WTC11 (cell line): ENCODE results near the gene CIT. TPM values are rescaled to one million over a fixed set of nuclear protein-coding genes. Genes with fewer than 3 reads are reported as not detected.

Source experiments
- ATAC-seq: fragments of 200-7000 bp; cut with Tn5 transposase; 2 replicates; pipeline ENCODE4 v1.10.0; 2021; ENCODE audit warnings: mild to moderate bottlenecking, moderate library complexity
- CTCF ChIA-PET: fragments of 300-600 bp; sonication (Branson Sonifier 250); formaldehyde crosslinking; loops from one replicate; lab custom pipeline; 2021; ENCODE audit warnings: antibody characterized with exemption; lab: Charles Lee
- POLR2A ChIA-PET: fragments of 350-600 bp; sonication (Branson Sonifier 250); formaldehyde crosslinking; loops from one replicate; lab custom pipeline; 2021; ENCODE audit warnings: antibody characterized with exemption; lab: Charles Lee
- DNase-seq: peaks from one replicate; pipeline ENCODE4 v3.0.0; 2021; ENCODE audit warnings: low spot score
- H3K27ac Mint-ChIP-seq: 2 replicates; pipeline ENCODE4 v1.8.0; 2021; ENCODE audit warnings: mixed read lengths
- H3K27me3 Mint-ChIP-seq: 2 replicates; pipeline ENCODE4 v1.8.0; 2021; ENCODE audit warnings: low read depth, mild to moderate bottlenecking, moderate library complexity, mixed read lengths
- H3K36me3 Mint-ChIP-seq: 2 replicates; pipeline ENCODE4 v1.8.0; 2021; ENCODE audit warnings: mixed read lengths
- H3K4me1 Mint-ChIP-seq: 2 replicates; pipeline ENCODE4 v1.8.0; 2022; ENCODE audit warnings: mixed read lengths
- H3K4me3 Mint-ChIP-seq: 2 replicates; pipeline ENCODE4 v1.8.0; 2021; ENCODE audit warnings: mild to moderate bottlenecking, moderate library complexity, mixed read lengths
- H3K9me3 Mint-ChIP-seq: 2 replicates; pipeline ENCODE4 v1.8.0; 2021; ENCODE audit warnings: mixed read lengths
- AR ChIP-seq: fragments of 250-450 bp; sonication (Bioruptor Pico); IDR thresholded peaks from 2 replicates; pipeline ENCODE4 v1.9.0; 2021; ENCODE audit warnings: mild to moderate bottlenecking
- CBFB ChIP-seq: sonication (generic); formaldehyde crosslinking; IDR thresholded peaks from 2 replicates; pipeline ENCODE4 v1.8.1; 2022; ENCODE audit warnings: mild to moderate bottlenecking, low read depth, missing genetic modification reagents
- CTCF ChIP-seq: fragments of 200-600 bp; IDR thresholded peaks from 2 replicates; pipeline ENCODE4 v1.8.0; 2022; ENCODE audit warnings: antibody characterized with exemption
- EMX1 ChIP-seq: fragments of 250-450 bp; sonication (Bioruptor Pico); IDR thresholded peaks from 2 replicates; pipeline ENCODE4 v1.8.0; 2021; ENCODE audit warnings: mild to moderate bottlenecking
- HMGA2 ChIP-seq: fragments of 250-450 bp; sonication (Bioruptor Pico); IDR thresholded peaks from 2 replicates; pipeline ENCODE4 v1.4.0; 2021; ENCODE audit warnings: mild to moderate bottlenecking, moderate library complexity
- IRF1 ChIP-seq: sonication (generic); formaldehyde crosslinking; IDR thresholded peaks from 2 replicates; pipeline ENCODE4 v1.8.0; 2023; ENCODE audit warnings: missing genetic modification reagents
- IRF2 ChIP-seq: sonication (generic); formaldehyde crosslinking; IDR thresholded peaks from 2 replicates; pipeline ENCODE4 v1.8.0; 2022; ENCODE audit warnings: low read depth, missing genetic modification reagents, borderline replicate concordance
- JUN ChIP-seq: sonication (generic); formaldehyde crosslinking; IDR thresholded peaks from 2 replicates; pipeline ENCODE4 v1.8.0; 2023; ENCODE audit warnings: mild to moderate bottlenecking, missing genetic modification reagents
- MYBL2 ChIP-seq: sonication (generic); formaldehyde crosslinking; IDR thresholded peaks from 2 replicates; pipeline ENCODE4 v1.8.1; 2023; ENCODE audit warnings: mild to moderate bottlenecking, moderate library complexity, missing genetic modification reagents
- NFATC4 ChIP-seq: fragments of 250-450 bp; sonication (Bioruptor Pico); IDR thresholded peaks from 2 replicates; pipeline ENCODE4 v1.9.0; 2021; ENCODE audit warnings: mild to moderate bottlenecking
- NFYB ChIP-seq: sonication (generic); formaldehyde crosslinking; conservative IDR thresholded peaks from 2 replicates; pipeline ENCODE4 v1.8.0; 2022; ENCODE audit warnings: low read depth, missing genetic modification reagents
- PREB ChIP-seq: sonication (generic); formaldehyde crosslinking; IDR thresholded peaks from 2 replicates; pipeline ENCODE4 v1.8.1; 2022; ENCODE audit warnings: mild to moderate bottlenecking, missing genetic modification reagents, moderate library complexity, borderline replicate concordance
- RELA ChIP-seq: sonication (generic); formaldehyde crosslinking; IDR thresholded peaks from 2 replicates; pipeline ENCODE4 v1.8.1; 2022; ENCODE audit warnings: missing genetic modification reagents, mild to moderate bottlenecking, borderline replicate concordance
- SMAD4 ChIP-seq: sonication (generic); formaldehyde crosslinking; IDR thresholded peaks from 2 replicates; pipeline ENCODE4 v1.8.0; 2022; ENCODE audit warnings: mild to moderate bottlenecking, missing genetic modification reagents
- SP1 ChIP-seq: sonication (generic); formaldehyde crosslinking; conservative IDR thresholded peaks from 2 replicates; pipeline ENCODE4 v1.8.1; 2022; ENCODE audit warnings: missing genetic modification reagents
- STAT6 ChIP-seq: sonication (generic); formaldehyde crosslinking; conservative IDR thresholded peaks from 2 replicates; pipeline ENCODE4 v1.8.1; 2023; ENCODE audit warnings: mild to moderate bottlenecking, low read depth, missing genetic modification reagents, moderate library complexity
- USF1 ChIP-seq: sonication (generic); formaldehyde crosslinking; IDR thresholded peaks from 2 replicates; pipeline ENCODE4 v1.8.0; 2022; ENCODE audit warnings: mild to moderate bottlenecking, missing genetic modification reagents
- ZNF121 ChIP-seq: sonication (generic); formaldehyde crosslinking; IDR thresholded peaks from 2 replicates; pipeline ENCODE4 v1.8.0; 2023; ENCODE audit warnings: missing genetic modification reagents
- ZNF232 ChIP-seq: sonication (generic); formaldehyde crosslinking; IDR thresholded peaks from 2 replicates; pipeline ENCODE4 v1.8.0; 2022; ENCODE audit warnings: mild to moderate bottlenecking, missing genetic modification reagents
- ZNF423 ChIP-seq: fragments of 250-450 bp; sonication (Bioruptor Pico); IDR thresholded peaks from 2 replicates; pipeline ENCODE4 v2.1.2; 2022; ENCODE audit warnings: mild to moderate bottlenecking, moderate library complexity
- ZNF512 ChIP-seq: sonication (generic); formaldehyde crosslinking; IDR thresholded peaks from 2 replicates; pipeline ENCODE4 v1.8.1; 2022; ENCODE audit warnings: missing genetic modification reagents, borderline replicate concordance
- total RNA-seq: library from RNA; stranded (reverse); gene quantifications from 3 replicates; pipeline ENCODE4 v1.2.3, GENCODE V29; 2021

CIT gene
- total RNA-seq, 1 experiment from 2014 or later, result 65.4 TPM

- TF ChIP-seq PREB (CRISPR knock-in tag), result no peak
- TF ChIP-seq ZNF232, result no peak
- TF ChIP-seq CTCF, result no peak
- no peak for TF ChIP-seq CBFB (CRISPR knock-in tag)
Measured at GRCh38 chr12:119850330-119850729, 26.8 kb downstream of the CIT start (continued).

- DNase-seq (no peak), ATAC-seq (no peak)
- Mint-ChIP-seq H3K27ac (peak overlapping the region; percentile 32), H3K9me3 (peaks cover 6% of the 10 kb centered on the region), H3K4me1 (no peaks in the 10 kb centered on the region), H3K4me3 (no peak overlapping the region), H3K36me3 (peaks cover 74% of the 10 kb centered on the region), H3K27me3 (no peaks in the 10 kb centered on the region)
- TF ChIP-seq NFYB (CRISPR knock-in tag) (no peak), SP1 (CRISPR knock-in tag) (no peak), ZNF512 (no peak), RELA (no peak), SMAD4 (CRISPR knock-in tag) (no peak), IRF1 (CRISPR knock-in tag) (no peak), EMX1 (no peak), IRF2 (CRISPR knock-in tag) (no peak), STAT6 (no peak), AR (CRISPR knock-in tag) (no peak), ZNF121 (CRISPR knock-in tag) (no peak), NFATC4 (CRISPR knock-in tag) (no peak), JUN (no peak), HMGA2 (no peak), ZNF423 (CRISPR knock-in tag) (no peak), MYBL2 (CRISPR knock-in tag) (no peak), USF1 (CRISPR knock-in tag) (no peak)
- ChIA-PET POLR2A (no interaction called here), CTCF (no interaction called here)
Measured at GRCh38 chr12:119843100-119843499, 34.0 kb downstream of the CIT start.
